Measurements from ENCODE around the gene SLC39A11. TPM values are rescaled to one million over a fixed set of nuclear protein-coding genes. Genes with fewer than 3 reads are reported as not detected.

Gene SLC39A11
- total RNA-seq, 1 experiment from 2014 or later: 18.9 TPM

GRCh38 chr17:72837335-72837734, 255.2 kb downstream of the SLC39A11 start:
- H3K27ac Mint-ChIP-seq: no peak overlapping the region; the same call in 1 of the 2 replicates
- peaks cover 8% of the 10 kb centered on the region; the same call in 1 of the 2 replicates for H3K36me3 Mint-ChIP-seq
- H3K9me3 Mint-ChIP-seq: peaks cover 15% of the 10 kb centered on the region
- peaks cover 5% of the 10 kb centered on the region; the same call in 1 of the 2 replicates for H3K4me1 Mint-ChIP-seq
- H3K4me3 Mint-ChIP-seq: no peak overlapping the region
- no peak for TF ChIP-seq ATF1 (CRISPR knock-in tag; IDR thresholded peaks at IDR 0.05)
- CTCF ChIA-PET: interaction anchor here (1.0 kb wide), 1 partner anchor 281 kb away, joined by 3 read pairs; no protein-coding TSS in a partner anchor
- no peak for DNase-seq (ENCODE audit: low spot score)
- POLR2A ChIA-PET: no interaction called here
- no peak for ATAC-seq
- H3K27me3 Mint-ChIP-seq (ENCODE audit: low read depth): no peaks in the 10 kb centered on the region; the same call in 1 of the 2 replicates

- Mint-ChIP-seq H3K27ac (no peak overlapping the region), H3K4me3 (no peak overlapping the region), H3K9me3 (no peaks in the 10 kb centered on the region), H3K36me3 (no peaks in the 10 kb centered on the region), H3K27me3 (ENCODE audit: low read depth) (no peaks in the 10 kb centered on the region; the same call in 1 of the 2 replicates), H3K4me1 (peaks cover 5% of the 10 kb centered on the region; the same call in 1 of the 2 replicates)
- CTCF ChIA-PET: interaction anchor here (1.0 to 1.5 kb wide), 2 partner anchors 153 to 276 kb away, joined by 3 to 4 read pairs; no protein-coding TSS in a partner anchor
- no peak for ATAC-seq
- TF ChIP-seq NFYB (CRISPR knock-in tag; conservative IDR thresholded peaks at IDR 0.05; ENCODE audit: low read depth): no peak
- no peak for TF ChIP-seq FOXK1 (CRISPR knock-in tag; IDR thresholded peaks at IDR 0.05)
- no peak for TF ChIP-seq MAX (CRISPR knock-in tag; IDR thresholded peaks at IDR 0.05)
- POLR2A ChIA-PET: interaction anchor here (0.5 kb wide), 1 partner anchor 410 kb away, joined by 4 read pairs; no protein-coding TSS in a partner anchor
- DNase-seq (ENCODE audit: low spot score): no peak
These were observed 259.2 kb downstream of the SLC39A11 start for GRCh38 chr17:72833128-72833765.

DNA sequence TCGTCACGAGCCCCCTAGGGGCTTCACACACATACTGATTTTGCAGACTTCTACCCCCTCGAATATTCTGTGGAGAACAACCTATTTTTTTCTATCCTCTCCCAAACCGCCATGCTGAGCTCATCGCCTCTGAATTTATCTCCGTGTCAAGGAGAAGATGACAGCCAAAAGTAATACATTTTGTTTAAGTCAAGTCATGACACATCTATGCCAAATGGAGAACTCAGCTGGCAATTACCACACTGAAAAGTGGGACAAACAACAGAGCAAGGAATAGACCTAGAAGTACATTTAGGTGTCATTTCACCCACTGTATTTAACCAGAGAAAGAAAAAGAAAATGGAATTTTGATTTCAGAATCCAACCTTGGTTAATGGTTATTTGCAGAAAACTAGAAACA, 260.2 kb downstream of the SLC39A11 start:
- ATAC-seq (no peak), DNase-seq (ENCODE audit: low spot score) (no peak)
- Mint-ChIP-seq H3K36me3 (no peaks in the 10 kb centered on the region; the same call in 1 of the 2 replicates), H3K4me3 (no peak overlapping the region), H3K4me1 (peaks cover 5% of the 10 kb centered on the region; the same call in 1 of the 2 replicates), H3K27ac (no peak overlapping the region), H3K9me3 (peaks cover 1% of the 10 kb centered on the region), H3K27me3 (ENCODE audit: low read depth) (no peaks in the 10 kb centered on the region; the same call in 1 of the 2 replicates)
- ChIA-PET CTCF (interaction anchor here (0.9 kb wide), 1 partner anchor 275 kb away, joined by 3 read pairs; no protein-coding TSS in a partner anchor), POLR2A (no interaction called here)
- TF ChIP-seq ZNF219 (CRISPR knock-in tag; IDR thresholded peaks at IDR 0.05; ENCODE audit: borderline replicate concordance) (no peak), RORB (CRISPR knock-in tag; IDR thresholded peaks at IDR 0.05) (no peak), ATF3 (CRISPR knock-in tag; conservative IDR thresholded peaks at IDR 0.05) (no peak), E2F5 (CRISPR knock-in tag; IDR thresholded peaks at IDR 0.05) (no peak), ETV6 (CRISPR knock-in tag; IDR thresholded peaks at IDR 0.05) (no peak), IRF2 (CRISPR knock-in tag; IDR thresholded peaks at IDR 0.05; ENCODE audit: borderline replicate concordance, low read depth) (no peak)
- TF ChIP-seq, protein P1, sequence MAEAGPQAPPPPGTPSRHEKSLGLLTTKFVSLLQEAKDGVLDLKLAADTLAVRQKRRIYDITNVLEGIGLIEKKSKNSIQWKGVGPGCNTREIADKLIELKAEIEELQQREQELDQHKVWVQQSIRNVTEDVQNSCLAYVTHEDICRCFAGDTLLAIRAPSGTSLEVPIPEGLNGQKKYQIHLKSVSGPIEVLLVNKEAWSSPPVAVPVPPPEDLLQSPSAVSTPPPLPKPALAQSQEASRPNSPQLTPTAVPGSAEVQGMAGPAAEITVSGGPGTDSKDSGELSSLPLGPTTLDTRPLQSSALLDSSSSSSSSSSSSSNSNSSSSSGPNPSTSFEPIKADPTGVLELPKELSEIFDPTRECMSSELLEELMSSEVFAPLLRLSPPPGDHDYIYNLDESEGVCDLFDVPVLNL (CRISPR knock-in tag; IDR thresholded peaks at IDR 0.05; ENCODE audit: borderline replicate concordance, low read depth): no peak
- TF ChIP-seq, protein P2, sequence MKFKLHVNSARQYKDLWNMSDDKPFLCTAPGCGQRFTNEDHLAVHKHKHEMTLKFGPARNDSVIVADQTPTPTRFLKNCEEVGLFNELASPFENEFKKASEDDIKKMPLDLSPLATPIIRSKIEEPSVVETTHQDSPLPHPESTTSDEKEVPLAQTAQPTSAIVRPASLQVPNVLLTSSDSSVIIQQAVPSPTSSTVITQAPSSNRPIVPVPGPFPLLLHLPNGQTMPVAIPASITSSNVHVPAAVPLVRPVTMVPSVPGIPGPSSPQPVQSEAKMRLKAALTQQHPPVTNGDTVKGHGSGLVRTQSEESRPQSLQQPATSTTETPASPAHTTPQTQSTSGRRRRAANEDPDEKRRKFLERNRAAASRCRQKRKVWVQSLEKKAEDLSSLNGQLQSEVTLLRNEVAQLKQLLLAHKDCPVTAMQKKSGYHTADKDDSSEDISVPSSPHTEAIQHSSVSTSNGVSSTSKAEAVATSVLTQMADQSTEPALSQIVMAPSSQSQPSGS (CRISPR knock-in tag; IDR thresholded peaks at IDR 0.05; ENCODE audit: borderline replicate concordance, low read depth): no peak

- no peak overlapping the region for H3K4me3 Mint-ChIP-seq
- ChIA-PET CTCF (no interaction called here), POLR2A (no interaction called here)
- peaks cover 24% of the 10 kb centered on the region for H3K9me3 Mint-ChIP-seq
- DNase-seq (ENCODE audit: low spot score): no peak
- H3K27me3 Mint-ChIP-seq (ENCODE audit: low read depth): no peaks in the 10 kb centered on the region; the same call in 1 of the 2 replicates
- no peak for ATAC-seq
- H3K36me3 Mint-ChIP-seq: peaks cover 20% of the 10 kb centered on the region
- peaks cover 5% of the 10 kb centered on the region; the same call in 1 of the 2 replicates for H3K4me1 Mint-ChIP-seq
- H3K27ac Mint-ChIP-seq: no peak overlapping the region
- no peak for TF ChIP-seq NR2C2 (CRISPR knock-in tag; IDR thresholded peaks at IDR 0.05)
- TF ChIP-seq, protein P3, sequence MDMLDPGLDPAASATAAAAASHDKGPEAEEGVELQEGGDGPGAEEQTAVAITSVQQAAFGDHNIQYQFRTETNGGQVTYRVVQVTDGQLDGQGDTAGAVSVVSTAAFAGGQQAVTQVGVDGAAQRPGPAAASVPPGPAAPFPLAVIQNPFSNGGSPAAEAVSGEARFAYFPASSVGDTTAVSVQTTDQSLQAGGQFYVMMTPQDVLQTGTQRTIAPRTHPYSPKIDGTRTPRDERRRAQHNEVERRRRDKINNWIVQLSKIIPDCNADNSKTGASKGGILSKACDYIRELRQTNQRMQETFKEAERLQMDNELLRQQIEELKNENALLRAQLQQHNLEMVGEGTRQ (CRISPR knock-in tag; IDR thresholded peaks at IDR 0.05): no peak
- TF ChIP-seq AR (CRISPR knock-in tag; IDR thresholded peaks at IDR 0.05): no peak
- no peak for TF ChIP-seq NFYB (CRISPR knock-in tag; conservative IDR thresholded peaks at IDR 0.05; ENCODE audit: low read depth)
- TF ChIP-seq MLX (CRISPR knock-in tag; IDR thresholded peaks at IDR 0.05): no peak
- no peak for TF ChIP-seq TEAD1 (CRISPR knock-in tag; IDR thresholded peaks at IDR 0.05)
These were observed 262.6 kb downstream of the SLC39A11 start for GRCh38 chr17:72829883-72830282.
